ENCODE measurements around the gene FBXL7. TPM values are rescaled to one million over a fixed set of nuclear protein-coding genes. Genes with fewer than 3 reads are reported as not detected.

Gene FBXL7
- total RNA-seq, 1 donor = 11.2 TPM

DNA sequence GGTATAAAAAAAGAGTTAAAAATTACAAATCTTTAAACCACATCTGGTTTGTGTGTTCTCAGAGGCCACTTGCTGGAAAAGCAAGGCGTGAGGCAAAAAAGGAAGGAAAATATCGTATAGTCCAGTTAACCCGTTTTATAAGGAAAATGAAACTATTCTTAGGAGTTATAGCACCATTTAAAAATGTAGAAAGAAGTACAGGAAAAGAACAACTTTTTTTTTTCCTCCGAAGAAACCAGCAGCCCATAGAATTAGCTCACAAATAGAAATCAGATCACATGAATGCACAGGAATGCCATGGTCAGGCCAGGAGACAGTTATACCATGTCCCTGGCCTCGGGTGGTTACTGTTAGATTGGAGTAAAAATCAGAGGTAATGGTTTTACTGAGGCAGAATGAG is 241.6 kb downstream of the FBXL7 start:
- no peak for DNase-seq (ENCODE audit: low read depth)
- no peak overlapping the region for H3K4me3 ChIP-seq (ENCODE audit: low read depth, low read length)

GRCh38 chr5:15746833-15747232 is 246.9 kb downstream of the FBXL7 start:
- H3K4me3 ChIP-seq (ENCODE audit: low read depth, low read length) = no peak overlapping the region
- DNase-seq (ENCODE audit: low read depth) = no peak
- TF ChIP-seq, protein P1, sequence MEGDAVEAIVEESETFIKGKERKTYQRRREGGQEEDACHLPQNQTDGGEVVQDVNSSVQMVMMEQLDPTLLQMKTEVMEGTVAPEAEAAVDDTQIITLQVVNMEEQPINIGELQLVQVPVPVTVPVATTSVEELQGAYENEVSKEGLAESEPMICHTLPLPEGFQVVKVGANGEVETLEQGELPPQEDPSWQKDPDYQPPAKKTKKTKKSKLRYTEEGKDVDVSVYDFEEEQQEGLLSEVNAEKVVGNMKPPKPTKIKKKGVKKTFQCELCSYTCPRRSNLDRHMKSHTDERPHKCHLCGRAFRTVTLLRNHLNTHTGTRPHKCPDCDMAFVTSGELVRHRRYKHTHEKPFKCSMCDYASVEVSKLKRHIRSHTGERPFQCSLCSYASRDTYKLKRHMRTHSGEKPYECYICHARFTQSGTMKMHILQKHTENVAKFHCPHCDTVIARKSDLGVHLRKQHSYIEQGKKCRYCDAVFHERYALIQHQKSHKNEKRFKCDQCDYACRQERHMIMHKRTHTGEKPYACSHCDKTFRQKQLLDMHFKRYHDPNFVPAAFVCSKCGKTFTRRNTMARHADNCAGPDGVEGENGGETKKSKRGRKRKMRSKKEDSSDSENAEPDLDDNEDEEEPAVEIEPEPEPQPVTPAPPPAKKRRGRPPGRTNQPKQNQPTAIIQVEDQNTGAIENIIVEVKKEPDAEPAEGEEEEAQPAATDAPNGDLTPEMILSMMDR (IDR thresholded peaks at IDR 0.05; ENCODE audit: insufficient read depth, low read depth, low read length) = no peak

More for the DNA sequence above, 241.6 kb downstream of the FBXL7 start:
- TF ChIP-seq, protein P1 (IDR thresholded peaks at IDR 0.05; ENCODE audit: insufficient read depth, low read depth, low read length) = no peak

DNA sequence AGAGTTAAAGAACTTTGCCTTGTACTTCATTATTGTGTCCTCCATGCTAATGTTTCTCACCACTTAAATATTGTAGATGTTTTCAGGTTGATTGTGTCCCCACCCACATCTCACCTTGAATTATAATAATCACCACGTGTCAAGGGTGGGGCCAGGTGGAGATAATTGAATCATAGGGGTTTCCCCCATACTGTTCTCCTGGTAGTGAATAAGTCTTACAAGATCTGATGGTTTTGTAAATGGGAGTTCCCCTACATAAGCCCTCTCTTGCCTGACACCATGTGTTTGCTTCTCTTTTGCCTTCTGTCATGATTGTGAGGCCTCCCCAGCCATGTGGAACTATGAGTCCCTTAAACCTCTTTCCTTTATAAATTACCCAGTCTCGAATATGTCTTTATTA is 248.3 kb downstream of the FBXL7 start:
- DNase-seq (ENCODE audit: low read depth) = no peak
- TF ChIP-seq, protein P1 (IDR thresholded peaks at IDR 0.05; ENCODE audit: insufficient read depth, low read depth, low read length) = no peak
- H3K4me3 ChIP-seq (ENCODE audit: low read depth, low read length) = no peak overlapping the region

DNA sequence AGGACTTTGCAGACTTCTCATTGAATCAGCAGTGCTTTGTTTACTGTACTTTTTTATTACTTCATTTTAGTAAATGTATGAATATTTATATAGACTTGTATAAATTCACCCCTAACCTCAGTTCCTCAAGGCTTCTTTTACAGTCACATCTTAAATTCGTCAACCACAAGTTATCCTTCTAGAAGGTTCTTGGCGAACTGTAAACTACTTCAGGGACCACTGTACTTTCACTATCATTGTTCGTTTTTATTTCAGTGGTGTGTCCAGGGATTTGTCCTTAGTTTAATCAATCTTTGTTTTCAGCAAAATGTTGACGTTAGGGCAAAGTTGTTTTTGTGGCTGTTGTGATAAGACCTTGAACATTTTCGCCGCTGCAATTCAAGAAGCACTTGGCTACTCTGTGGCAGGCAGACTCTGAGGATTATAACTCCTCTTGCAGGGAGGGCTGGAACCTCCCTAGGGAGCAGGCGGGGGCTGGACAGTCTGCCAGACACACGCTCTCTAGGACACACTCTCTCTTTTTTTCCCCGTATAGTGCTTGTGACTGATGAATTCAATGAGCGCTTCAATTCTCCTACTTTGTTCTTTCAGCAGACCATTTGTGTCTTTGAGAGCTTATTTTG is 252.8 kb downstream of the FBXL7 start:
- TF ChIP-seq, protein P1 (IDR thresholded peaks at IDR 0.05; ENCODE audit: insufficient read depth, low read depth, low read length) = no peak
- peak; percentile 39 for DNase-seq (ENCODE audit: low read depth)
- H3K4me3 ChIP-seq (ENCODE audit: low read depth, low read length) = peak overlapping the region; percentile 42

- no peak overlapping the region for H3K4me3 ChIP-seq (ENCODE audit: low read depth, low read length)
- TF ChIP-seq, protein P1 (IDR thresholded peaks at IDR 0.05; ENCODE audit: insufficient read depth, low read depth, low read length) = no peak
- no peak for DNase-seq (ENCODE audit: low read depth)
Measured at GRCh38 chr5:15753752-15754151, 253.8 kb downstream of the FBXL7 start.

DNA sequence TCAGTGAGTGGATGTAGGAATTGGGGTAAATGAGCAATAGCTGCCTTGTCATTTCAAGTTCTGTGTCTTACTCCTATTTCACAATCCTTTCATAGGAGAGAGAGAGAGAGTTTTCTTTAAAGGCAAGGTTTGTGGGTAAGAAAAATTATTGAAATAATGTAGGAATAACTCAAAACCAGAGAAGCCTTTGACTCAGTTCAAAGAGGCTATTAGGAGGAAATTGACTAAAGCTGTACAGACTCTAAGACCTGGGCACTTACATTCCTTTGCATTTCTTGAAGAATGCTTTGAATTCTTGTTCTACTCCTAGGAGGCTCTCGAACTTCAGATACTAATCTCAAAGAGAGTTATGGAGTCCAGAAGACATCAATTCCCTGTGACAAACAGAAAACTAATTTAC is 257.1 kb downstream of the FBXL7 start:
- TF ChIP-seq, protein P1 (IDR thresholded peaks at IDR 0.05; ENCODE audit: insufficient read depth, low read depth, low read length) = no peak
- no peak overlapping the region for H3K4me3 ChIP-seq (ENCODE audit: low read depth, low read length)
- peak; percentile 16 for DNase-seq (ENCODE audit: low read depth)

DNA sequence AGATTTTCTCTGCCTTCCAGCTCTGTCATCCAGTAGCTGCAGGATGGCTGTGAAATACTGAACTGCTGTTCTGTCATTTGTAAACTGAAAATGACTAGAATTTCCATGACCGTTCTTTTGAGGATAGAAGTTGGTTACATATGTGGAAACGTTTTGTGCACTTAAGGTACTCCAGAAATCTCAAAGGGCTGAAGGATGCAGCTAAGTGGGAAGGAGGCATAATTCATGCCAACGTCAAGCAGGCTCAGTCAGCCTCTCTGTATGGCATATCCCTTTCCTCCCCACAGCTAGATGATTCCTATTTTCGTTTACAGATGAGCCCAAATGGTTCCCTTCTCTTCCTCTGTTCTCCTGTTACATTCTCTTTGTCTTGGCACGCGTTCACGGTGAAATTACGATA is 257.6 kb downstream of the FBXL7 start:
- no peak for DNase-seq (ENCODE audit: low read depth)
- TF ChIP-seq, protein P1 (IDR thresholded peaks at IDR 0.05; ENCODE audit: insufficient read depth, low read depth, low read length) = no peak
- H3K4me3 ChIP-seq (ENCODE audit: low read depth, low read length) = no peak overlapping the region

All from fibroblast of villous mesenchyme (primary cell).